ENCODE measurements around the gene CXorf65.

DNA sequence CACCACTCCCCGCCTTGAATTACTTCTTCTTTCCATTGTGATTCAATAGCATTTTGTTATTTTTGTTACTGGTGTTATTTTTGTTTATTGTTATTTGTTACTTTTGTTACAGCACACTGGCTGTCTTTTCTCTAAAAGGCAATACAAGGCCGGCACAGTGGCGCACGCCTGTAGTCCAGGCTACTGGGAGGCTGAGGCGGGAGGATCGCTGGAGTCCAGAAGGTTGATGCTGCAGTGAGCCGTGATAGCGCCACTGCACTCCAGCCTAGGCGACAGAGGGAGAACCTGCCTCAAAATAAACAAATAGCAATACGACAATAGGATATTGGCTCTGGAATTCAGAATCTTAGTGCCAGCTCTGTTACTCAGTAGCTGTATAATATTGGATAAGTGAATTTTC lies 10.8 kb upstream of the CXorf65 start:
- TF ChIP-seq, protein P1, sequence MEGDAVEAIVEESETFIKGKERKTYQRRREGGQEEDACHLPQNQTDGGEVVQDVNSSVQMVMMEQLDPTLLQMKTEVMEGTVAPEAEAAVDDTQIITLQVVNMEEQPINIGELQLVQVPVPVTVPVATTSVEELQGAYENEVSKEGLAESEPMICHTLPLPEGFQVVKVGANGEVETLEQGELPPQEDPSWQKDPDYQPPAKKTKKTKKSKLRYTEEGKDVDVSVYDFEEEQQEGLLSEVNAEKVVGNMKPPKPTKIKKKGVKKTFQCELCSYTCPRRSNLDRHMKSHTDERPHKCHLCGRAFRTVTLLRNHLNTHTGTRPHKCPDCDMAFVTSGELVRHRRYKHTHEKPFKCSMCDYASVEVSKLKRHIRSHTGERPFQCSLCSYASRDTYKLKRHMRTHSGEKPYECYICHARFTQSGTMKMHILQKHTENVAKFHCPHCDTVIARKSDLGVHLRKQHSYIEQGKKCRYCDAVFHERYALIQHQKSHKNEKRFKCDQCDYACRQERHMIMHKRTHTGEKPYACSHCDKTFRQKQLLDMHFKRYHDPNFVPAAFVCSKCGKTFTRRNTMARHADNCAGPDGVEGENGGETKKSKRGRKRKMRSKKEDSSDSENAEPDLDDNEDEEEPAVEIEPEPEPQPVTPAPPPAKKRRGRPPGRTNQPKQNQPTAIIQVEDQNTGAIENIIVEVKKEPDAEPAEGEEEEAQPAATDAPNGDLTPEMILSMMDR (IDR thresholded peaks at IDR 0.05): no peak
- no peak for TF ChIP-seq ZFX (IDR thresholded peaks at IDR 0.05; ENCODE audit: borderline replicate concordance)

Data from 22Rv1 (cell line).